Ureter (tissue), 1 donor: ENCODE data around the gene ASAP2. TPM values are rescaled to one million over a fixed set of nuclear protein-coding genes. Genes with fewer than 3 reads are reported as not detected.

Experiments
- DNase-seq: peaks from one replicate; pipeline ENCODE4 v3.0.0-alpha.2; 2020; ENCODE audit warnings: low spot score
- total RNA-seq: library from RNA; stranded (reverse); gene quantifications from one replicate; pipeline ENCODE4 v1.2.4, GENCODE V29; 2023
- donor health status: DM: yes; HTN: yes; CAD: no.

The ASAP2 gene
- total RNA-seq, 1 donor from 2014 or later = 42.1 TPM

DNA sequence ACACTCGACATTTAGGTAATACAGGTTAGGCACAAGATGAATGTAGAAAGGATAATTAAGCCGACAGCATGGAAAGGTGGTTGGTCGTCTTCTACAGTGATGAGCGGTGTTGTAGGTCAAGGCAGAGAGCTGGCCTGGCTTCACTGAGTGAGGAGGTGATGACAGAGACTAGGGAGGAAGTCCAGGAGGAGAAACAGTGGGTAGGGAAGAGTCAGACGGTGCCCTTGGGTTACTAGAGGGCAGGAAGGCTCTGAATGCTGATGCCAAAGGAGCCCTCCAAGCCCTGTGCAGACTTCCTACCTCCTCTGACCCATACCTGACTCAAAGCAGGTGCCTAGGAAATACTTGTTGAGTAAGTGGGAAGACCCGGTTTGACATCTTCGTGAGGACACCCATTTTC, 116.0 kb downstream of the ASAP2 start:
- no peak for DNase-seq

GRCh38 chr2:9325428-9325827, 118.8 kb downstream of the ASAP2 start:
- DNase-seq = no peak

GRCh38 chr2:9326975-9327374, 120.4 kb downstream of the ASAP2 start:
- DNase-seq = no peak

GRCh38 chr2:9327873-9328352, 121.3 kb downstream of the ASAP2 start:
- no peak for DNase-seq

- no peak for DNase-seq
Measured at GRCh38 chr2:9328931-9329330, 122.3 kb downstream of the ASAP2 start.

- no peak for DNase-seq
Measured at GRCh38 chr2:9329497-9329896, 122.9 kb downstream of the ASAP2 start.

DNA sequence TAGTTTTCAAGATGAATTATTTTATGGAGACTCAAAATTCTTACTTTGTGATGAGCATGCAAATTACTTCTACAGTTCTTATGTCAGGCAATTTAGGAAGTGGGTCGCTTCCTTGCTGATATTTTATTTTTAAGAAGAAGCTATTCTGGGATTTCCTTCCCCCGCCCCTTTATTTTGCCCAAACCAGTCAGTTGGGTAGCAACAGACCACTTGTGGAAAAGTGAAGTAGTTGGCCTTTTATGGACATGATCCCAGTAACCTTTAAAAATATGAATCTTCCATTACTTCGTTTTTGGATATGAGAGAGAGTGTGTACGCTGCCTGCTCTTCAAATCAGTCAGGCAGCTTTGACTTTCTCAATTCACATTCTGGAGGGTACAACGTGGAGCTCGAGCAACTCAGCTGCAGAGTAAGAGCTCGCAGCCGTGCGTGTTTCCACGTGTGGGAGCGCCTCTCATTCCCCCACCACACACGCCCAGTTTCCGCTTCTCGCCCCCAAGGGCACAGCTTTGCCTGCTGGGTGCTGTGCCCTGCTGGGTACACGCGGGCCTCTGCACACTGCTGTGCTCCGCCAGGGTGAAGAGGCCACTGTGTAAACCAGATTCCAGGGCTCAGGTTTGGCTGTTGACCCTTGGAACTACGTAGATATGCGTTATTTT, 124.1 kb downstream of the ASAP2 start:
- no peak for DNase-seq

DNA sequence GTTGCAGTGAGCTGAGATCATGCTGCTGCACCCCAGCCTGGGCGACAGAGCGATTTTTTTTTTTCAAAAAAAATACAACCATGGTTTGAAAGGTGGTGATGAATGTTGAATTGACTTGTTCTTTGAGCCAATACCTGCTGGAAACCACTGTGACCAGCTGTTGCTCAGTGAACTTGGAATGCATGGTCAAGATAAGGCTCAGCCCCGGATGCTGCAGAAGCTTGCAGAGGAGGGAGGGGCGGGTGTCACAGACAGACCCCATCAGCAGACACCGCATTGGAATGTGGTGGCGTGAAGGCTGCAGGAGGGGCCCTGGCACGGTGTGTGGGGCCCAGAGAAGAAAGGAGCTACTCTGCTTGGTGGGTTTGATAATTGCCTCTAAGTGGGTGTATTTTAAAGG, 125.1 kb downstream of the ASAP2 start:
- DNase-seq = no peak

GRCh38 chr2:9332136-9332852, 125.7 kb downstream of the ASAP2 start:
- no peak for DNase-seq

DNA sequence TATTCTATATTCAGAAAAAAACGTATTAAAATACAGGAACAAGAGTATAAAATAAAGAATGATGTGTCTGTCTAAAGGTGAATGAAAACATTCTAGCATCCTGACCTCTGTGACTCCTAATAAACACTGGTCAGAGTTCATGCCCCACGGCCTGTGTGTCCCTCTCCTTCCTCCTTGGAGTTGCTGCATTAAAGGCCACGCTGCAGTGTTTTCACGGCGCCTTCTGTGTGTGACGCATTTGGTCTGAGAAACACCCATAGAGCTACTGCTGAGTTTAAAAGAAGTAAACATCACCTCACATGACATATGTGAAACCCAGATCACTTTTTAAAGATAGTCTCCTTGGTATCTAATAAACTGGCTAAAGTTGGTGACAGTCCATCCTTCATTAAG, 126.2 kb downstream of the ASAP2 start:
- DNase-seq = no peak

GRCh38 chr2:9333591-9334171, 127.1 kb downstream of the ASAP2 start:
- peak; percentile 77 for DNase-seq

DNA sequence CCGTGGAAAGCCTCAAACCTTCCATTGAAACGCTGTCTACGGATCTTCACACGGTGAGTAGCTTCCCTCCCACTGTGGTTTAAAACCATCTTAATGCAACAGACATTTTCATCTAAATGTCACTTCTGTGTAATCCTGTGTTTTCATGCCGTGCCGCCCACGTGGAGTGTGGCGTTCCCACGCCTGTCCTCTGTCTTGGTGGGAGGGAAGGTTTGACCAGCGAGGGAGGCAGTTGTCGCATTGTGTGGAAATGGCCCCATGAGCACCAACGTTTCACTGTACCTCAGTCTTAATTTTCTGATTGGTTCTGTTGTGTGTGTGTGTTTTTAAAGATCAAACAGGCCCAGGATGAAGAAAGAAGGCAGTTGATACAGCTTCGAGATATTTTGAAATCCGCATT, 128.1 kb downstream of the ASAP2 start:
- DNase-seq = no peak

- no peak for DNase-seq
Measured at GRCh38 chr2:9335322-9335832, 128.8 kb downstream of the ASAP2 start.

DNA sequence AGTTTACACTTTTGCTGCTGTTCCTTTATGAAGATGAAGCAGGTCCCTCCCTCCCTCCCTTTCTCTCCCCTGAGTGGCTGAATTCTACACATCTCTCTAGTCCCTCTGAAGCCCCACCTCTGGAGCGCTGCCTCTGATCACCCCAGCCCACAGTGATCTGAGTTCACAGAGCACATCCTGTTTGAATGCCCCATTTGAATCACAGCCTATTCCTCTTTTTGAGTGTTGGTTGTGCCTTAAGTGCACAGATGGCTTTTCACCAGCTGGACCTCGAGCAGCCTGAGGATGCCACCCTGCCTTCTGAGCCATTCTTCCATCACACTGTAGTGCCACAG, 129.6 kb downstream of the ASAP2 start:
- no peak for DNase-seq

DNA sequence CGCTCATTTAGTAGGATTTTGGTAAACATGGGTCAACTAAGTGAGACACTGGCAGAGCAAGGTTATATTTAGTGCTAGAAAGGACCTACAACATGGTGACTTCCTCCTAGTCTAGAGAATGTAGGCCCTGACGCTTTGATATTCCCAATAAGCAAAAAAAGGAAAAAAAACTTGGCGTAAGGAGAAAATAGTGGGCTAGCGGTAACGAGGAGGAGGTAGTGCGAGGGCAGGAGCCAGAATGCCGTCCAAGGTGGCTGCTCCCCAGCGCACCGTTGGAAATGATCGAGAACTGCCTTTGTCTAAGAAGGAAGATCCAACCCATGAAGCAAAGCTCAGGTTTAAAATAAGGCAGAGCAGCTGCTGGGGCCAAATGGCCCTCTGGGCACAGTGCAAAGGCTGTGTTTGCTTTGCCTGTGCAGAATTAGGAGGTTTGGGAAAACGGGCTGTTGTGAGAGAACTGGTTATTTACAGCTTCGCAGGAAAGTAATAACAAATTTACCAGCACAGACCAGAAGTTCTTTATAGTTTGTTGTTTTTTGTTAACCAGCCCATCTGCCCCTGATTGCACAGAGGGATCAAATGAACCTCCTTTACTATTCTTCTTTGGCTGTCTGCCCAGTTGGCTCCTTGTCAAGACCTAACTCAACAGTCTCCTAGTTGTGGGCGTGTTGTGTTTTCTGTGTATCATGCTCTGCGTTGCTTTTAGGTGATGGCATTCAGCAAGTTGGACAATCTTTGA, 130.1 kb downstream of the ASAP2 start:
- DNase-seq = peak; percentile 73

DNA sequence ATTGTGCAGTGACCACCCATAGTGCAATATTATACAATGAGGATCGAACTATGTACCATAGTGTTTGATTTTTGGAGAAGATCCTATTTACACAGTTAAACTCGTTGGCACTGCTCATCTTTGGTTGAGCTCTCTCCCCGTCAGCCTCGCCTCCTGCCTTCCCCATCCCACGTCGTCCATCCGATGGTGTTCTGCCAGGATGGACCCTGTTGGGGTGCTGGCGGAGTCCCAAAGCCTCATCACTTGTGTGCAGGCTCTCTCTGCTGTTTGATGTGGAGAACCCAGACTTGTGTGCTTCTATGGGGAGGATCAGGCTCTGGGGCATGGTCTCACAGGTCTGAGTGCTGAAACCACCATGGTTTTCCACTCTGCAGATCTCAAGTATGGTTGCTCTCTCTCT, 131.3 kb downstream of the ASAP2 start:
- DNase-seq = no peak

DNA sequence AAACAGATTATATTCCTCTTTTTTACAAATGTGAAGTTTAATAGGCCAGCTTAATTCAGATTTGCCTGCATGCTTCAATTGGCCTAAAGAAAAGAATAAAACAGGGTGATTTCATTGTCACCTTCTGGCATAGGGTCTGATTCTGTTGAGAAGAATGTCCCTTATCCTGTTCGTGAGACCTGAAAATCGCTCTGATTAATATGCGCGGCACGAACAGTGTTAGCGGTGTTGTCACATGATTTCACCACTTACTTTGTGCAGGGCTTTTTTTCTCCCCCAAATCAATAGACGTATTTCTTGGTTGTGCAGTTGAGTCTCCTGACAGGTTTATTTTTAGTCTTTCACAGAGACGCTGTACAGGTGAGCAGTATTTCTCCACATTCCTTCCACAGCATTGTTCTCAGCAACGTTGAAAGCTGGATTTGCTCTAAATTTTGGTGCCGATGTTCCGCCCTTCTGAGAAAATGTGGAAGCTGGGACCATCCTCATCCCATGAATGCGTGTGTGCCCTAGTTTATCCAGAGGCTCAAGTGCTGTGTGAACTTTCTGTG, 134.8 kb downstream of the ASAP2 start:
- no peak for DNase-seq

GRCh38 chr2:9342659-9343058, 136.0 kb downstream of the ASAP2 start:
- no peak for DNase-seq

GRCh38 chr2:9343524-9343923, 136.9 kb downstream of the ASAP2 start:
- no peak for DNase-seq

GRCh38 chr2:9344434-9344833, 137.8 kb downstream of the ASAP2 start:
- no peak for DNase-seq

DNA sequence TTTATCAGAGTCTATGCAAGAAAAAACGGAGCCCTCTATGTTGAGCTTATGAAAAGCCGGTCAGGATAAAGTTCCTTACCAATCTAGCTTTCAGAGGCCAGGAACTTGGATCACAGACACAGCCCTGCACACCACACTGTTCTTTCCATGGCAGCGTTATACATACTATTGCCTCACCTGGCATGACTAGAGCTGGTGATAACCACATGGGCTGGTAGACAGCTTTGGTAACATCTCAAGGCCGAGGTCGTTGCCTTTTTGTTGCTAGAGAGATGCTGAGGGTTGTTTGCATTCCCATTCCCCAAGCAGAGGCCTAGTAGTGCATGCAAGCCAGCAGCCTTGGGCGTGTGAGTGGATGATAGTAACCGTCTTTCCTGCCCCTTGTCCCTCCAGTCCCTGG, 138.7 kb downstream of the ASAP2 start:
- no peak for DNase-seq

DNA sequence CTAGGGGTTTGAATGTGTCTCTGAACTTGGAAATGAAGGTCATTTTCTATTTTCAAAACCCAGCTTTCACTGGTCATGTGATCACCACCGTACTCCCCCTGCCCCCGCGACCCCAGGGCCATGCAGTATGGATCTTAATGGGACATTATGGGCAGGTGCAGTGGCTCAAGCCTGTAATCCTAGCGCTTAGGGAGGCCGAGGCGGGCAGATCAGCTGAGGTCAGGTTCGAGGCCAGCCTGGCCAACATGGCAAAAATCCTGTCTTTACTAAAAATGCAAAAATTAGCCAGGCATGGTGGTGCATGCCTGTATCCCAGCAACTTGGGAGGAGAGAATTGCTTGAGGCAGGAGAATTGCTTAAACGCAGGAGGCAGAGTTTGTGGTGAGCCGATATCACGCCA, 139.4 kb downstream of the ASAP2 start:
- no peak for DNase-seq
